IMR-90 (cell line): Measurements from ENCODE around the gene DAD1. TPM values are rescaled to one million over a fixed set of nuclear protein-coding genes. Genes with fewer than 3 reads are reported as not detected.
A peak's percentile ranks its signal among the peaks of the same experiment; 100 is the strongest.

ENCODE experiments used
- ATAC-seq: fragments of 200-7000 bp; cut with Tn5 transposase; 2 replicates; pipeline ENCODE4 v1.9.1; 2020; ENCODE audit warnings: low read depth, mild to moderate bottlenecking, moderate library complexity
- BruUV-seq: library from RNA; stranded (reverse); fragments of 400-500 nt; replicated peaks from 2 replicates; lab custom pipeline; 2021; lab: Mats Ljungman, UMichigan
- CTCF ChIA-PET: fragments of 300-600 bp; formaldehyde crosslinking; extraction: SDS; loops from one replicate; lab custom pipeline; 2021; ENCODE audit warnings: antibody characterized with exemption; lab: Yijun Ruan, JAX
- POLR2A ChIA-PET: fragments of 300-600 bp; sonication (Branson Sonifier 250); formaldehyde crosslinking; loops from one replicate; lab custom pipeline; 2022; ENCODE audit warnings: antibody characterized with exemption; ENCODE audit not compliant: unreplicated experiment; lab: Charles Lee
- DNase-seq: peaks from one replicate; pipeline ENCODE4 v3.0.0; 2013
- H2AFZ ChIP-seq: replicated peaks from 2 replicates; pipeline ENCODE3; 2013; ENCODE audit warnings: low read length, mild to moderate bottlenecking; ENCODE audit not compliant: poor library complexity
- H2AK5ac ChIP-seq: 2 replicates; pipeline ENCODE4 v1.6.1; 2013; ENCODE audit warnings: low read depth, low read length, inconsistent platforms
- H2AK9ac ChIP-seq: replicated peaks from 2 replicates; pipeline ENCODE3; 2013; ENCODE audit warnings: mild to moderate bottlenecking, low read depth, low read length, moderate library complexity; ENCODE audit not compliant: poor library complexity
- H2BK120ac ChIP-seq: 2 replicates; pipeline ENCODE4 v1.6.1; 2013; ENCODE audit warnings: low read depth, low read length, inconsistent platforms
- H2BK15ac ChIP-seq: 3 replicates; pipeline ENCODE4 v1.6.1; 2013; ENCODE audit warnings: low read depth, low read length, inconsistent platforms
- H2BK20ac ChIP-seq: 2 replicates; pipeline ENCODE4 v1.6.1; 2013; ENCODE audit warnings: low read depth, mild to moderate bottlenecking, inconsistent platforms, low read length, moderate library complexity
- H2BK5ac ChIP-seq: 2 replicates; pipeline ENCODE4 v1.6.1; 2013; ENCODE audit warnings: mild to moderate bottlenecking, low read depth, low read length, inconsistent platforms; ENCODE audit not compliant: poor library complexity, severe bottlenecking
- H3K14ac ChIP-seq: replicated peaks from 2 replicates; pipeline ENCODE4 v1.6.1; 2013; ENCODE audit warnings: low read depth, low read length, inconsistent platforms
- H3K18ac ChIP-seq: 2 replicates; pipeline ENCODE4 v1.6.1; 2013; ENCODE audit warnings: low read depth, low read length, control low read depth
- H3K23ac ChIP-seq: 2 replicates; pipeline ENCODE4 v1.6.1; 2013; ENCODE audit warnings: low read depth, low read length, inconsistent platforms
- H3K27ac ChIP-seq: 2 replicates; pipeline ENCODE4 v1.5.1; 2013; ENCODE audit warnings: mild to moderate bottlenecking, control low read depth, low read length; ENCODE audit not compliant: insufficient read depth
- H3K27me3 ChIP-seq: 2 replicates; pipeline ENCODE4 v1.6.1; 2013; ENCODE audit warnings: low read length; ENCODE audit not compliant: control insufficient read depth, insufficient read depth
- H3K36me3 ChIP-seq: 2 replicates; pipeline ENCODE4 v1.6.1; 2013; ENCODE audit warnings: low read length, mixed read lengths; ENCODE audit not compliant: control insufficient read depth, insufficient read depth
- H3K4ac ChIP-seq: 2 replicates; pipeline ENCODE4 v1.6.1; 2013; ENCODE audit warnings: low read depth, low read length, inconsistent platforms
- H3K4me1 ChIP-seq: 2 replicates; pipeline ENCODE4 v1.6.1; 2013; ENCODE audit warnings: low read length, mixed read lengths; ENCODE audit not compliant: control insufficient read depth, insufficient read depth
- H3K4me2 ChIP-seq: 2 replicates; pipeline ENCODE4 v1.6.1; 2013; ENCODE audit warnings: low read depth, mild to moderate bottlenecking, control low read depth, low read length, moderate library complexity
- H3K4me3 ChIP-seq: 2 replicates; pipeline ENCODE4 v1.5.1; 2013; ENCODE audit warnings: low read depth, mild to moderate bottlenecking, control low read depth, low read length, moderate library complexity; ENCODE audit not compliant: insufficient read depth
- H3K56ac ChIP-seq: 2 replicates; pipeline ENCODE4 v1.6.1; 2013; ENCODE audit warnings: low read length, inconsistent platforms; ENCODE audit not compliant: insufficient read depth; ENCODE audit errors: extremely low read depth
- H3K79me1 ChIP-seq, 2 experiments: 2 replicates each; pipeline ENCODE4 v1.6.1; 2013; ENCODE audit warnings: low read length in 2 of 2, inconsistent platforms in 1 of 2, low read depth in 1 of 2
- H3K9ac ChIP-seq: 2 replicates; pipeline ENCODE4 v1.6.1; 2013; ENCODE audit warnings: low read depth, low read length, control low read depth
- H3K9me1 ChIP-seq: 2 replicates; pipeline ENCODE4 v1.6.1; 2013; ENCODE audit warnings: low read length, inconsistent platforms; ENCODE audit not compliant: insufficient read depth
- H3K9me3 ChIP-seq: 2 replicates; pipeline ENCODE4 v1.6.1; 2013; ENCODE audit warnings: low read length; ENCODE audit not compliant: control insufficient read depth, insufficient read depth
- H4K20me1 ChIP-seq: 2 replicates; pipeline ENCODE4 v1.6.1; 2013; ENCODE audit warnings: low read length, inconsistent platforms; ENCODE audit not compliant: insufficient read depth
- H4K5ac ChIP-seq: 2 replicates; pipeline ENCODE4 v1.6.1; 2013; ENCODE audit warnings: mild to moderate bottlenecking, low read depth, low read length, control low read depth
- H4K8ac ChIP-seq, 2 experiments: 2 replicates each; pipeline ENCODE4 v1.6.1; 2013; ENCODE audit warnings: low read depth in 2 of 2, low read length in 2 of 2, control low read depth in 1 of 2, inconsistent platforms in 1 of 2
- H4K91ac ChIP-seq: 2 replicates; pipeline ENCODE4 v1.6.1; 2013; ENCODE audit warnings: low read depth, low read length, inconsistent platforms; ENCODE audit not compliant: insufficient read depth
- CEBPB ChIP-seq: IDR thresholded peaks from 2 replicates; pipeline ENCODE4 v1.6.1; 2012; ENCODE audit warnings: low read depth, low read length, improper control_type of control experiment
- CHD1 ChIP-seq: IDR thresholded peaks from 2 replicates; pipeline ENCODE4 v1.6.1; 2012; ENCODE audit warnings: low read depth, low read length, improper control_type of control experiment
- FOS ChIP-seq: fragments of 150-350 bp; IDR thresholded peaks from 2 replicates; pipeline ENCODE4 v1.6.1; 2016; ENCODE audit warnings: low read depth, low read length
- MAFK ChIP-seq: IDR thresholded peaks from 2 replicates; pipeline ENCODE4 v1.6.1; 2012; ENCODE audit warnings: low read depth, low read length, improper control_type of control experiment
- MAZ ChIP-seq: IDR thresholded peaks from 2 replicates; pipeline ENCODE4 v1.6.1; 2012; ENCODE audit warnings: low read depth, mild to moderate bottlenecking, low read length, improper control_type of control experiment, moderate library complexity, borderline replicate concordance
- MXI1 ChIP-seq: IDR thresholded peaks from 2 replicates; pipeline ENCODE4 v1.6.1; 2012; ENCODE audit warnings: low read depth, mild to moderate bottlenecking, low read length, moderate library complexity, borderline replicate concordance
- NFE2L2 ChIP-seq: fragments of 150-350 bp; IDR thresholded peaks from 2 replicates; pipeline ENCODE4 v1.6.1; 2016; ENCODE audit warnings: low read depth, mild to moderate bottlenecking, low read length
- POLR2A ChIP-seq: IDR thresholded peaks from 2 replicates; pipeline ENCODE4 v1.6.1; 2012; ENCODE audit warnings: mild to moderate bottlenecking, low read depth, low read length
- RAD21 ChIP-seq: IDR thresholded peaks from 2 replicates; pipeline ENCODE4 v1.6.1; 2012; ENCODE audit warnings: low read length, improper control_type of control experiment
- RCOR1 ChIP-seq: IDR thresholded peaks from 2 replicates; pipeline ENCODE4 v1.6.1; 2012; ENCODE audit warnings: mild to moderate bottlenecking, low read length, improper control_type of control experiment; ENCODE audit not compliant: insufficient replicate concordance
- RFX5 ChIP-seq: IDR thresholded peaks from 2 replicates; pipeline ENCODE4 v1.8.0; 2012; ENCODE audit warnings: low read depth, mild to moderate bottlenecking, low read length, moderate library complexity
- SMC3 ChIP-seq: fragments of 150-350 bp; IDR thresholded peaks from 2 replicates; pipeline ENCODE4 v1.6.1; 2016; ENCODE audit warnings: low read depth, mild to moderate bottlenecking, antibody characterized with exemption, low read length, moderate library complexity
- WGBS, 2 experiments: methylation state at CpG; one replicate each; pipeline versions ENCODE4 v1.1.5 to v1.1.7; 2013; ENCODE audit warnings: missing lambda C conversion rate in 2 of 2; ENCODE audit not compliant: insufficient read length in 1 of 2; ENCODE audit errors: extremely low coverage in 2 of 2; 5-methylcytosine and 5-hydroxymethylcytosine counted together
- dilution Hi-C: fragments of 300-500 bp; cut with HindIII; formaldehyde crosslinking; loops from one replicate; pipeline ENCODE4 v1.14.3; 2018; ENCODE audit warnings: low sequenced_read_pairs; ENCODE audit not compliant: unreplicated experiment
- in situ Hi-C: fragments of 300-500 bp; cut with MboI; formaldehyde crosslinking; loops from 3 replicates; pipeline ENCODE4 v1.14.3; 2019; ENCODE audit warnings: low sequenced_read_pairs, inconsistent platforms, mixed read lengths
- intact Hi-C: fragments of 100-400 bp; cut with micrococcal nuclease; formaldehyde crosslinking; loops from 2 replicates; pipeline ENCODE4 v1.10.0; 2022
- polyA plus RNA-seq, 3 experiments: library from polyadenylated mRNA; depleted of rRNA; stranded (reverse); fragments of >200 nt; gene quantifications; 2 replicates each; pipeline ENCODE4 v1.2.3, GENCODE V29; 2012; ENCODE audit warnings: low replicate concordance in 1 of 3
- total RNA-seq: library from RNA; depleted of rRNA; stranded (reverse); fragments of >200 nt; gene quantifications from 2 replicates; pipeline ENCODE4 v1.2.3, GENCODE V29; 2012
- TF ChIP-seq, protein P1 (sequence below): fragments of 150-350 bp; IDR thresholded peaks from 2 replicates; pipeline ENCODE4 v1.6.1; 2017; ENCODE audit warnings: mild to moderate bottlenecking, antibody characterized with exemption, low read length, low read depth
- TF ChIP-seq, protein P2 (sequence below): fragments of 150-350 bp; IDR thresholded peaks from 2 replicates; pipeline ENCODE4 v1.6.1; 2016; ENCODE audit warnings: low read depth, mild to moderate bottlenecking, low read length, moderate library complexity, borderline replicate concordance

Gene DAD1
- total and polyA plus RNA-seq, 2 of the 4 experiments (the other 2 are of a cell fraction) = 396 to 496 TPM

DNA sequence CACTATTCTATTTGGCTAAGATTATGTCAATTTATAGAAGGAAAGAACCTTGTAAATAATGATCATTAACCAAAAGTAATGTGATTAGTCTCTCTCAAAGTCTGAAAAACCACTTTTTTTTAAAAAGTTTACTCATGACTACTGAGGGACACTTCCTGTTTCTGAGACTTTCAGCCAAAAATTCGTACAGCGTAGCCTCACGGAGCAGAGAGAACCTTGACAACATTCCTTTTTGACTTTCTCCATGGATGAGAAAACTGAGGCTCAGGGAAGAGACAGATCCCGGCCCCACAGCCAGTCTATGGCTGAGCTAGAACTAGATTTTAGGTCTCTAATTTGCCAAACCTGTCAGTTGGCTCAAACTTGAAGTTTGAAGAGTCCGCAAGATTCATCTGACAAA lies 68.2 kb downstream of the DAD1 start:
- Histone ChIP-seq H2AFZ (no peak overlapping the region), H2BK5ac (peak overlapping the region; percentile 47), H3K4me1 (peaks cover 11% of the 10 kb centered on the region), H3K4me2 (peak overlapping the region; percentile 19; the same call in 1 of the 2 replicates), H4K5ac (peak overlapping the region; percentile 38; the same call in 1 of the 2 replicates), H3K14ac (peak overlapping the region; percentile 92), H3K4ac (peak overlapping the region; percentile 83), H2AK9ac (peak overlapping the region; percentile 13), H3K9me3 (no peaks in the 10 kb centered on the region), H3K23ac (peak overlapping the region; percentile 77; the same call in 1 of the 2 replicates), H3K9ac (no peak overlapping the region), H4K20me1 (no peaks in the 10 kb centered on the region), H2BK15ac (peak overlapping the region; percentile 81; the same call in 2 of the 3 replicates), H2BK20ac (peak overlapping the region; percentile 79), H4K91ac (peak overlapping the region; percentile 65), H3K27ac (no peak overlapping the region), H3K36me3 (no peaks in the 10 kb centered on the region), H2AK5ac (peak overlapping the region; percentile 70), H3K56ac (no peak overlapping the region; the same call in 1 of the 2 replicates), H4K8ac (peak overlapping the region; percentile 37 to 93), H3K27me3 (no peaks in the 10 kb centered on the region), H3K4me3 (no peak overlapping the region), H3K79me1 (no peaks in the 10 kb centered on the region), H3K9me1 (0 out of 2 replicates have a peak, but pooled peaks cover 2% of the 10 kb centered on the region), H3K18ac (peak overlapping the region; percentile 70), H2BK120ac (peak overlapping the region; percentile 90)
- no CpG with 5 or more reads among the region's 5 CpGs for WGBS, 2 experiments
- DNase-seq (no peak), ATAC-seq (no peak)
- TF ChIP-seq MXI1 (no peak), CHD1 (no peak), MAFK (no peak), FOS (no peak), CEBPB (no peak), POLR2A (no peak), NFE2L2 (no peak), SMC3 (no peak), MAZ (no peak), RAD21 (no peak), RFX5 (no peak), RCOR1 (no peak)
- TF ChIP-seq, protein P1, sequence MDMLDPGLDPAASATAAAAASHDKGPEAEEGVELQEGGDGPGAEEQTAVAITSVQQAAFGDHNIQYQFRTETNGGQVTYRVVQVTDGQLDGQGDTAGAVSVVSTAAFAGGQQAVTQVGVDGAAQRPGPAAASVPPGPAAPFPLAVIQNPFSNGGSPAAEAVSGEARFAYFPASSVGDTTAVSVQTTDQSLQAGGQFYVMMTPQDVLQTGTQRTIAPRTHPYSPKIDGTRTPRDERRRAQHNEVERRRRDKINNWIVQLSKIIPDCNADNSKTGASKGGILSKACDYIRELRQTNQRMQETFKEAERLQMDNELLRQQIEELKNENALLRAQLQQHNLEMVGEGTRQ = no peak
- TF ChIP-seq, protein P2, sequence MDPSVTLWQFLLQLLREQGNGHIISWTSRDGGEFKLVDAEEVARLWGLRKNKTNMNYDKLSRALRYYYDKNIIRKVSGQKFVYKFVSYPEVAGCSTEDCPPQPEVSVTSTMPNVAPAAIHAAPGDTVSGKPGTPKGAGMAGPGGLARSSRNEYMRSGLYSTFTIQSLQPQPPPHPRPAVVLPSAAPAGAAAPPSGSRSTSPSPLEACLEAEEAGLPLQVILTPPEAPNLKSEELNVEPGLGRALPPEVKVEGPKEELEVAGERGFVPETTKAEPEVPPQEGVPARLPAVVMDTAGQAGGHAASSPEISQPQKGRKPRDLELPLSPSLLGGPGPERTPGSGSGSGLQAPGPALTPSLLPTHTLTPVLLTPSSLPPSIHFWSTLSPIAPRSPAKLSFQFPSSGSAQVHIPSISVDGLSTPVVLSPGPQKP = no peak
- dilution Hi-C loops (no loop called here), in situ Hi-C loops (no loop called here), intact Hi-C loops (no loop called here)
- no TSS peak for BruUV-seq
- ChIA-PET POLR2A (no interaction called here), CTCF (interaction anchor here (1.2 to 1.6 kb wide), 2 partner anchors 12 to 49 kb away, joined by 3 to 5 read pairs; no protein-coding TSS in a partner anchor)
